KOPT-K1 (cell line): ENCODE results near the gene SLC30A4.

ENCODE experiments used
- H3K27ac ChIP-seq: fragments of 200-600 bp; sonication (generic); 2 replicates; pipeline ENCODE4 v1.5.1; 2016; ENCODE audit warnings: antibody characterized with exemption, mild to moderate bottlenecking, low read depth, low read length; ENCODE audit not compliant: poor library complexity, severe bottlenecking
- H3K36me3 ChIP-seq: fragments of 200-600 bp; sonication (generic); 2 replicates; pipeline ENCODE4 v1.5.1; 2017; ENCODE audit warnings: antibody characterized with exemption, mild to moderate bottlenecking, low read length, moderate library complexity; ENCODE audit not compliant: insufficient read depth
- H3K9me3 ChIP-seq: fragments of 200-600 bp; sonication (generic); 2 replicates; pipeline ENCODE4 v1.5.1; 2017; ENCODE audit warnings: antibody characterized with exemption, low read length, mild to moderate bottlenecking; ENCODE audit not compliant: insufficient read depth, poor library complexity, severe bottlenecking

SLC30A4 gene

GRCh38 chr15:45476410-45476809, 46.1 kb downstream of the SLC30A4 start:
- Histone ChIP-seq H3K9me3 (no peaks in the 10 kb centered on the region), H3K27ac (no peak overlapping the region), H3K36me3 (no peaks in the 10 kb centered on the region)

GRCh38 chr15:45474799-45475198, 47.8 kb downstream of the SLC30A4 start:
- no peaks in the 10 kb centered on the region for H3K36me3 ChIP-seq
- no peak overlapping the region for H3K27ac ChIP-seq
- no peaks in the 10 kb centered on the region for H3K9me3 ChIP-seq

- no peaks in the 10 kb centered on the region for H3K36me3 ChIP-seq
- no peaks in the 10 kb centered on the region for H3K9me3 ChIP-seq
- no peak overlapping the region for H3K27ac ChIP-seq
Measured at GRCh38 chr15:45473068-45473467, 49.5 kb downstream of the SLC30A4 start.

GRCh38 chr15:45471151-45471550, 51.4 kb downstream of the SLC30A4 start:
- Histone ChIP-seq H3K36me3 (no peaks in the 10 kb centered on the region), H3K27ac (no peak overlapping the region), H3K9me3 (no peaks in the 10 kb centered on the region)

GRCh38 chr15:45469441-45469840, 53.1 kb downstream of the SLC30A4 start:
- Histone ChIP-seq H3K27ac (no peak overlapping the region), H3K36me3 (no peaks in the 10 kb centered on the region), H3K9me3 (no peaks in the 10 kb centered on the region)

GRCh38 chr15:45469027-45469426, 53.5 kb downstream of the SLC30A4 start:
- Histone ChIP-seq H3K36me3 (no peaks in the 10 kb centered on the region), H3K27ac (no peak overlapping the region), H3K9me3 (no peaks in the 10 kb centered on the region)

GRCh38 chr15:45468294-45468693, 54.3 kb downstream of the SLC30A4 start:
- no peak overlapping the region for H3K27ac ChIP-seq
- no peaks in the 10 kb centered on the region for H3K9me3 ChIP-seq
- H3K36me3 ChIP-seq = no peaks in the 10 kb centered on the region

- no peaks in the 10 kb centered on the region for H3K36me3 ChIP-seq
- no peaks in the 10 kb centered on the region for H3K9me3 ChIP-seq
- no peak overlapping the region for H3K27ac ChIP-seq
Measured at GRCh38 chr15:45458746-45459403, 63.7 kb downstream of the SLC30A4 start.

GRCh38 chr15:45457641-45458539, 64.7 kb downstream of the SLC30A4 start:
- Histone ChIP-seq H3K9me3 (no peaks in the 10 kb centered on the region), H3K27ac (peak overlapping the region; percentile 34), H3K36me3 (no peaks in the 10 kb centered on the region)

- H3K36me3 ChIP-seq = no peaks in the 10 kb centered on the region
- no peak overlapping the region for H3K27ac ChIP-seq
- no peaks in the 10 kb centered on the region for H3K9me3 ChIP-seq
Measured at GRCh38 chr15:45457220-45457619, 65.3 kb downstream of the SLC30A4 start.

- Histone ChIP-seq H3K9me3 (no peaks in the 10 kb centered on the region), H3K27ac (peak overlapping the region; percentile 8), H3K36me3 (no peaks in the 10 kb centered on the region)
Measured at GRCh38 chr15:45456212-45457106, 66.1 kb downstream of the SLC30A4 start.

GRCh38 chr15:45454814-45455213, 67.7 kb downstream of the SLC30A4 start:
- H3K9me3 ChIP-seq = no peaks in the 10 kb centered on the region
- no peaks in the 10 kb centered on the region for H3K36me3 ChIP-seq
- H3K27ac ChIP-seq = peak overlapping the region; percentile 49

GRCh38 chr15:45451265-45451664, 71.3 kb downstream of the SLC30A4 start:
- Histone ChIP-seq H3K9me3 (no peaks in the 10 kb centered on the region), H3K27ac (no peak overlapping the region), H3K36me3 (no peaks in the 10 kb centered on the region)

- no peaks in the 10 kb centered on the region for H3K9me3 ChIP-seq
- H3K27ac ChIP-seq = no peak overlapping the region
- no peaks in the 10 kb centered on the region for H3K36me3 ChIP-seq
Measured at GRCh38 chr15:45449916-45450867, 72.4 kb downstream of the SLC30A4 start.
